GM12878 (cell line): ENCODE data around the gene SELE. TPM values are rescaled to one million over a fixed set of nuclear protein-coding genes. Genes with fewer than 3 reads are reported as not detected.

Experiments used
- ATAC-seq: fragments of 200-7000 bp; cut with Tn5 transposase; 3 replicates; pipeline ENCODE4 v1.9.1; 2020; ENCODE audit warnings: mild to moderate bottlenecking, moderate library complexity
- BruUV-seq: library from RNA; stranded (reverse); fragments of 400-500 nt; replicated peaks from 2 replicates; lab custom pipeline; 2021; lab: Mats Ljungman, UMichigan
- CTCF ChIA-PET: fragments of 300-600 bp; sonication (Branson Sonifier 250); formaldehyde crosslinking; extraction: SDS; loops from one replicate; lab custom pipeline; 2021; ENCODE audit warnings: inconsistent platforms; lab: Yijun Ruan, JAX
- POLR2A ChIA-PET: fragments of 350-600 bp; formaldehyde crosslinking; extraction: SDS; loops from one replicate; lab custom pipeline; 2021; ENCODE audit warnings: inconsistent platforms; lab: Charles Lee
- RAD21 ChIA-PET: fragments of 300-600 bp; sonication (Branson Sonifier 250); formaldehyde crosslinking; loops from one replicate; lab custom pipeline; 2023; ENCODE audit warnings: antibody characterized with exemption; ENCODE audit not compliant: unreplicated experiment; lab: Charles Lee
- SMC1A ChIA-PET: fragments of 300-600 bp; sonication (Branson Sonifier 250); formaldehyde crosslinking; loops from one replicate; lab custom pipeline; 2023; ENCODE audit not compliant: unreplicated experiment, uncharacterized antibody; lab: Charles Lee
- DNase-seq: peaks from one replicate; pipeline ENCODE4 v3.0.0-alpha.2; 2011; ENCODE audit warnings: low read depth, low spot score
- FAIRE-seq: peaks from 3 replicates; lab custom pipeline; 2011; peaks lifted over from hg19 to GRCh38; lab: Jason Lieb, UNC
- H2AFZ ChIP-seq: 2 replicates; pipeline ENCODE4 v1.6.0; 2011; ENCODE audit warnings: low read depth, low read length, control low read depth; ENCODE audit not compliant: control insufficient read depth
- H3K27ac ChIP-seq: 2 replicates; pipeline ENCODE4 v1.5.1; 2011; ENCODE audit warnings: control low read depth; ENCODE audit not compliant: control insufficient read depth, insufficient read depth
- H3K27me3 ChIP-seq, 2 experiments: replicated peaks in 1 of 2; 2 replicates each; pipeline versions ENCODE4 v1.6.0 to v1.6.1; 2011; ENCODE audit warnings: low read length in 1 of 2; ENCODE audit not compliant: control insufficient read depth in 2 of 2, insufficient read depth in 2 of 2
- H3K36me3 ChIP-seq, 2 experiments: 2 replicates each; pipeline ENCODE4 v1.5.1; 2011; ENCODE audit warnings: low read length in 1 of 2; ENCODE audit not compliant: control insufficient read depth in 2 of 2, insufficient read depth in 2 of 2
- H3K4me1 ChIP-seq: 2 replicates; pipeline ENCODE4 v1.6.1; 2011; ENCODE audit warnings: mild to moderate bottlenecking, low read length, moderate library complexity, mixed read lengths; ENCODE audit not compliant: control insufficient read depth, insufficient read depth
- H3K4me2 ChIP-seq: 2 replicates; pipeline ENCODE4 v1.6.0; 2011; ENCODE audit warnings: control low read depth; ENCODE audit not compliant: control insufficient read depth, insufficient read depth
- H3K4me3 ChIP-seq: fragments of 200-600 bp; sonication (generic); 2 replicates; pipeline ENCODE4 v1.5.1; 2016
- H3K79me2 ChIP-seq: 2 replicates; pipeline ENCODE4 v1.6.0; 2011; ENCODE audit warnings: low read length; ENCODE audit not compliant: control insufficient read depth, insufficient read depth
- H3K9ac ChIP-seq: 2 replicates; pipeline ENCODE4 v1.8.0; 2011; ENCODE audit warnings: low read length, control low read depth, mixed read lengths; ENCODE audit not compliant: control insufficient read depth, insufficient read depth
- H3K9me3 ChIP-seq: replicated peaks from 3 replicates; pipeline ENCODE4 v1.5.1; 2011; ENCODE audit warnings: mild to moderate bottlenecking, low read length; ENCODE audit not compliant: control insufficient read depth, insufficient read depth
- H4K20me1 ChIP-seq: 2 replicates; pipeline ENCODE4 v1.6.0; 2011; ENCODE audit not compliant: control insufficient read depth, insufficient read depth
- CEBPB ChIP-seq, 2 experiments: fragments of 150-350 bp in 1 of 2; IDR thresholded peaks; 2 replicates each; pipeline ENCODE4 v1.6.1; 2012 to 2014; ENCODE audit warnings: low read depth in 2 of 2, low read length in 2 of 2, borderline replicate concordance in 1 of 2, inconsistent platforms in 1 of 2
- E2F8 ChIP-seq: fragments of 450-650 bp; IDR thresholded peaks from 2 replicates; pipeline ENCODE4 v1.6.1; 2018; ENCODE audit warnings: mild to moderate bottlenecking, low read depth, moderate library complexity; ENCODE audit not compliant: partially characterized antibody
- HDAC6 ChIP-seq: fragments of 200-600 bp; sonication (generic); IDR thresholded peaks from one replicate; pipeline ENCODE4 v1.8.0; 2017; ENCODE audit warnings: antibody characterized with exemption; ENCODE audit not compliant: unreplicated experiment
- IKZF2 ChIP-seq, 2 experiments: fragments of 450-650 bp; IDR thresholded peaks; 2 replicates each; pipeline ENCODE4 v1.6.1; 2017; ENCODE audit warnings: mild to moderate bottlenecking in 2 of 2, moderate library complexity in 2 of 2
- JUNB ChIP-seq: IDR thresholded peaks from 2 replicates; pipeline ENCODE4 v1.6.1; 2016; ENCODE audit warnings: antibody characterized with exemption, mild to moderate bottlenecking
- KLF5 ChIP-seq: fragments of 450-650 bp; IDR thresholded peaks from 2 replicates; pipeline ENCODE4 v1.6.1; 2014; ENCODE audit warnings: mild to moderate bottlenecking; ENCODE audit not compliant: partially characterized antibody
- MTA3 ChIP-seq: IDR thresholded peaks from 2 replicates; pipeline ENCODE4 v1.6.1; 2012; ENCODE audit warnings: low read length, inconsistent platforms, borderline replicate concordance
- NFYA ChIP-seq: IDR thresholded peaks from 2 replicates; pipeline ENCODE4 v1.6.1; 2011; ENCODE audit warnings: low read depth, mild to moderate bottlenecking, low read length, improper control_type of control experiment, borderline replicate concordance
- POLR2AphosphoS2 ChIP-seq: IDR thresholded peaks from 2 replicates; pipeline ENCODE4 v1.6.1; 2011; ENCODE audit warnings: low read depth, mild to moderate bottlenecking, low read length, improper control_type of control experiment, moderate library complexity
- RCOR1 ChIP-seq: conservative IDR thresholded peaks from 2 replicates; pipeline ENCODE4 v1.6.1; 2012; ENCODE audit warnings: low read depth, low read length, improper control_type of control experiment
- SMAD5 ChIP-seq: IDR thresholded peaks from 2 replicates; pipeline ENCODE4 v1.6.1; 2016; ENCODE audit warnings: antibody characterized with exemption, low read depth
- SMARCA5 ChIP-seq: fragments of 450-650 bp; IDR thresholded peaks from 2 replicates; pipeline ENCODE4 v1.6.1; 2017; ENCODE audit warnings: mild to moderate bottlenecking
- SREBF1 ChIP-seq: IDR thresholded peaks from 2 replicates; pipeline ENCODE4 v1.6.1; 2012; ENCODE audit warnings: mild to moderate bottlenecking, low read length
- SREBF2 ChIP-seq: IDR thresholded peaks from 2 replicates; pipeline ENCODE4 v1.6.1; 2012; ENCODE audit warnings: mild to moderate bottlenecking, low read length
- YBX1 ChIP-seq: fragments of 450-650 bp; IDR thresholded peaks from 2 replicates; pipeline ENCODE4 v1.6.1; 2016; ENCODE audit warnings: antibody characterized with exemption
- ZNF687 ChIP-seq: fragments of 450-650 bp; IDR thresholded peaks from 2 replicates; pipeline ENCODE4 v1.6.1; 2017; ENCODE audit warnings: mild to moderate bottlenecking, moderate library complexity
- WGBS: methylation state at CpG from one replicate; pipeline ENCODE4 v1.1.6; 2016; ENCODE audit warnings: low lambda C conversion rate; ENCODE audit not compliant: insufficient replicate concordance, insufficient coverage; ENCODE audit errors: missing lambda C conversion rate; 5-methylcytosine and 5-hydroxymethylcytosine counted together
- in situ Hi-C: fragments of 300-500 bp; cut with MboI; formaldehyde crosslinking; loops from 9 replicates; pipeline ENCODE4 v1.14.3; 2018; ENCODE audit warnings: mixed read lengths
- intact Hi-C: fragments of 100-400 bp; cut with micrococcal nuclease; formaldehyde crosslinking; loops from one replicate; pipeline ENCODE4 v1.14.2; 2022; ENCODE audit not compliant: unreplicated experiment
- polyA plus RNA-seq, 11 experiments: library from polyadenylated mRNA; depleted of rRNA in 4 of 11; unstranded in 6 of 11; stranded (reverse) in 5 of 11; fragments of >200 nt; fragmentation: Nextera tagmentation in 4 of 11; fragmentation: Illumina TruSeq in 1 of 11; extraction: Ambion mirVana in 4 of 11; extraction: Trizol in 1 of 11; gene quantifications; 1 replicate in 1 of 11; 2 replicates in 10 of 11; pipeline versions ENCODE4 v1.2.1 to v1.2.3, GENCODE V29; 2011 to 2016; ENCODE audit warnings: inconsistent platforms in 2 of 11, missing spikeins in 2 of 11, low read depth in 1 of 11
- total RNA-seq, 4 experiments: library from RNA; depleted of rRNA in 3 of 4; stranded (reverse); fragments of >200 nt in 3 of 4; fragmentation: Illumina TruSeq in 1 of 4; extraction: Trizol in 1 of 4; gene quantifications; 2 replicates each; pipeline versions ENCODE4 v1.2.1 to v1.2.3, GENCODE V29; 2013 to 2021
- TF ChIP-seq, protein P1 (sequence below): fragments of 450-650 bp; formaldehyde crosslinking; IDR thresholded peaks from 2 replicates; pipeline ENCODE4 v1.5.0; 2022; ENCODE audit warnings: mild to moderate bottlenecking, missing genetic modification characterization

Gene SELE
- total and polyA plus RNA-seq, 10 of the 15 experiments (the other 5 are each of a cell fraction or from before 2014, with no cell fraction given), result not detected

GRCh38 chr1:169746550-169746949 is 12.7 kb upstream of the SELE start:
- Histone ChIP-seq H3K4me1 (no peaks in the 10 kb centered on the region), H3K27ac (no peak overlapping the region), H3K4me2 (no peak overlapping the region), H3K79me2 (no peaks in the 10 kb centered on the region), H3K4me3 (no peak overlapping the region), H2AFZ (no peak overlapping the region), H3K9me3 (no peaks in the 10 kb centered on the region), H3K27me3 (no peaks in the 10 kb centered on the region), H3K36me3 (no peaks in the 10 kb centered on the region), H4K20me1 (no peaks in the 10 kb centered on the region), H3K9ac (no peak overlapping the region)
- ChIA-PET CTCF (no interaction called here), SMC1A (no interaction called here), RAD21 (no interaction called here), POLR2A (no interaction called here)
- BruUV-seq, result no TSS peak
- WGBS, result 20% methylated on average over 2 of the region's 2 CpGs
- FAIRE-seq (no peak), DNase-seq (no peak), ATAC-seq (no peak)
- intact Hi-C loops, result no loop called here
- in situ Hi-C loops, result no loop called here
- TF ChIP-seq E2F8 (no peak), SREBF2 (no peak), ZNF687 (no peak), POLR2AphosphoS2 (no peak), YBX1 (no peak), RCOR1 (no peak), IKZF2 (IDR thresholded peaks at IDR 0.05) (no peak), MTA3 (no peak), JUNB (no peak), SMARCA5 (no peak), HDAC6 (no peak), SMAD5 (no peak), CEBPB (IDR thresholded peaks at IDR 0.05; ENCODE audit: borderline replicate concordance in 1 of 2, low read depth in 2 of 2, low read length in 2 of 2) (no peak), KLF5 (no peak), NFYA (no peak), SREBF1 (no peak)
- TF ChIP-seq, protein P1, sequence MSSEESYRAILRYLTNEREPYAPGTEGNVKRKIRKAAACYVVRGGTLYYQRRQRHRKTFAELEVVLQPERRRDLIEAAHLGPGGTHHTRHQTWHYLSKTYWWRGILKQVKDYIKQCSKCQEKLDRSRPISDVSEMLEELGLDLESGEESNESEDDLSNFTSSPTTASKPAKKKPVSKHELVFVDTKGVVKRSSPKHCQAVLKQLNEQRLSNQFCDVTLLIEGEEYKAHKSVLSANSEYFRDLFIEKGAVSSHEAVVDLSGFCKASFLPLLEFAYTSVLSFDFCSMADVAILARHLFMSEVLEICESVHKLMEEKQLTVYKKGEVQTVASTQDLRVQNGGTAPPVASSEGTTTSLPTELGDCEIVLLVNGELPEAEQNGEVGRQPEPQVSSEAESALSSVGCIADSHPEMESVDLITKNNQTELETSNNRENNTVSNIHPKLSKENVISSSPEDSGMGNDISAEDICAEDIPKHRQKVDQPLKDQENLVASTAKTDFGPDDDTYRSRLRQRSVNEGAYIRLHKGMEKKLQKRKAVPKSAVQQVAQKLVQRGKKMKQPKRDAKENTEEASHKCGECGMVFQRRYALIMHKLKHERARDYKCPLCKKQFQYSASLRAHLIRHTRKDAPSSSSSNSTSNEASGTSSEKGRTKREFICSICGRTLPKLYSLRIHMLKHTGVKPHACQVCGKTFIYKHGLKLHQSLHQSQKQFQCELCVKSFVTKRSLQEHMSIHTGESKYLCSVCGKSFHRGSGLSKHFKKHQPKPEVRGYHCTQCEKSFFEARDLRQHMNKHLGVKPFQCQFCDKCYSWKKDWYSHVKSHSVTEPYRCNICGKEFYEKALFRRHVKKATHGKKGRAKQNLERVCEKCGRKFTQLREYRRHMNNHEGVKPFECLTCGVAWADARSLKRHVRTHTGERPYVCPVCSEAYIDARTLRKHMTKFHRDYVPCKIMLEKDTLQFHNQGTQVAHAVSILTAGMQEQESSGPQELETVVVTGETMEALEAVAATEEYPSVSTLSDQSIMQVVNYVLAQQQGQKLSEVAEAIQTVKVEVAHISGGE (CRISPR knock-in tag), result no peak
